HEK293 (cell line): ENCODE measurements around the gene ZNF708.

ENCODE experiments used
- CTCF ChIA-PET: fragments of 350-600 bp; formaldehyde crosslinking; extraction: SDS; loops from one replicate; lab custom pipeline; 2021; ENCODE audit warnings: antibody characterized with exemption; lab: Yijun Ruan, JAX
- POLR2A ChIA-PET: fragments of 300-600 bp; formaldehyde crosslinking; extraction: SDS; loops from one replicate; lab custom pipeline; 2020; ENCODE audit warnings: antibody characterized with exemption, inconsistent platforms; lab: Yijun Ruan, JAX
- H3K27ac ChIP-seq: fragments of 200-500 bp; sonication (Bioruptor generic); 2 replicates; pipeline ENCODE4 v1.5.1; 2014; ENCODE audit warnings: low read depth, low read length, control low read depth, inconsistent platforms; ENCODE audit errors: extremely low read depth
- H3K36me3 ChIP-seq, 2 experiments: fragments of 200-500 bp in 1 of 2; sonication (Bioruptor generic) in 1 of 2; 1 replicate in 1 of 2; 2 replicates in 1 of 2; pipeline ENCODE4 v1.5.1; 2014 to 2017; ENCODE audit warnings: inconsistent platforms in 2 of 2, low read length in 2 of 2; ENCODE audit not compliant: control insufficient read depth in 2 of 2, insufficient read depth in 1 of 2
- H3K4me1 ChIP-seq: fragments of 200-500 bp; sonication (Bioruptor generic); 2 replicates; pipeline ENCODE4 v1.5.1; 2014; ENCODE audit warnings: mild to moderate bottlenecking, low read length, inconsistent platforms; ENCODE audit not compliant: control insufficient read depth, insufficient read depth
- H3K4me3 ChIP-seq: 2 replicates; pipeline ENCODE4 v1.5.1; 2011; ENCODE audit warnings: low read depth, mild to moderate bottlenecking, control low read depth, low read length, moderate library complexity
- H3K9me3 ChIP-seq: fragments of 200-500 bp; sonication (Bioruptor generic); 2 replicates; pipeline ENCODE4 v1.5.1; 2014; ENCODE audit warnings: low read depth, low read length, inconsistent platforms; ENCODE audit not compliant: control insufficient read depth, insufficient read depth
- ATF2 ChIP-seq: fragments of 450-650 bp; formaldehyde crosslinking; IDR thresholded peaks from 2 replicates; pipeline ENCODE4 v1.5.1; 2016; ENCODE audit warnings: missing biosample characterization, missing genetic modification characterization, low read depth
- GLI4 ChIP-seq: fragments of 450-650 bp; formaldehyde crosslinking; IDR thresholded peaks from 2 replicates; pipeline ENCODE4 v1.5.1; 2016; ENCODE audit warnings: missing biosample characterization, missing genetic modification characterization
- HOXA7 ChIP-seq: sonication (generic); formaldehyde crosslinking; IDR thresholded peaks from 2 replicates; pipeline ENCODE4 v1.8.1; 2022; ENCODE audit warnings: missing genetic modification reagents, borderline replicate concordance
- KLF16 ChIP-seq: fragments of 450-650 bp; formaldehyde crosslinking; IDR thresholded peaks from 2 replicates; pipeline ENCODE4 v1.5.1; 2017; ENCODE audit warnings: missing biosample characterization, missing genetic modification characterization
- RBAK ChIP-seq: fragments of 450-650 bp; formaldehyde crosslinking; IDR thresholded peaks from 2 replicates; pipeline ENCODE4 v1.5.1; 2016; ENCODE audit warnings: missing biosample characterization, missing genetic modification characterization
- SALL2 ChIP-seq: fragments of 450-650 bp; formaldehyde crosslinking; IDR thresholded peaks from 2 replicates; pipeline ENCODE4 v1.5.0; 2017; ENCODE audit warnings: missing biosample characterization, mild to moderate bottlenecking, missing genetic modification characterization, borderline replicate concordance
- SCRT1 ChIP-seq: fragments of 450-650 bp; formaldehyde crosslinking; IDR thresholded peaks from 2 replicates; pipeline ENCODE4 v1.5.1; 2016; ENCODE audit warnings: missing biosample characterization, missing genetic modification characterization, borderline replicate concordance
- ZBTB17 ChIP-seq: fragments of 450-650 bp; formaldehyde crosslinking; IDR thresholded peaks from 2 replicates; pipeline ENCODE4 v1.5.1; 2016; ENCODE audit warnings: missing biosample characterization, missing genetic modification characterization
- ZBTB48 ChIP-seq: fragments of 450-650 bp; formaldehyde crosslinking; IDR thresholded peaks from 2 replicates; pipeline ENCODE4 v1.5.1; 2016; ENCODE audit warnings: missing biosample characterization, missing genetic modification characterization
- ZBTB7A ChIP-seq: fragments of 450-650 bp; formaldehyde crosslinking; IDR thresholded peaks from 2 replicates; pipeline ENCODE4 v1.5.1; 2016; ENCODE audit warnings: low read depth, missing biosample characterization, missing genetic modification characterization
- ZEB2 ChIP-seq: fragments of 450-650 bp; formaldehyde crosslinking; IDR thresholded peaks from 2 replicates; pipeline ENCODE4 v1.5.1; 2016; ENCODE audit warnings: missing biosample characterization, missing genetic modification characterization
- ZFP37 ChIP-seq: fragments of 450-650 bp; formaldehyde crosslinking; IDR thresholded peaks from 2 replicates; pipeline ENCODE4 v1.5.1; 2016; ENCODE audit warnings: missing biosample characterization, missing genetic modification characterization
- ZFP69B ChIP-seq: fragments of 450-650 bp; formaldehyde crosslinking; IDR thresholded peaks from 2 replicates; pipeline ENCODE4 v1.5.1; 2016; ENCODE audit warnings: missing biosample characterization, missing genetic modification characterization
- ZNF114 ChIP-seq: fragments of 450-650 bp; formaldehyde crosslinking; IDR thresholded peaks from 2 replicates; pipeline ENCODE4 v1.5.0; 2017; ENCODE audit warnings: missing biosample characterization, missing genetic modification characterization
- ZNF121 ChIP-seq: fragments of 450-650 bp; formaldehyde crosslinking; IDR thresholded peaks from 2 replicates; pipeline ENCODE4 v1.5.1; 2016; ENCODE audit warnings: missing biosample characterization, missing genetic modification characterization
- ZNF146 ChIP-seq: fragments of 450-650 bp; formaldehyde crosslinking; IDR thresholded peaks from 2 replicates; pipeline ENCODE4 v1.5.1; 2016; ENCODE audit warnings: missing biosample characterization, missing genetic modification characterization
- ZNF155 ChIP-seq: fragments of 450-650 bp; formaldehyde crosslinking; IDR thresholded peaks from 2 replicates; pipeline ENCODE4 v1.5.1; 2016; ENCODE audit warnings: missing biosample characterization, missing genetic modification characterization
- ZNF175 ChIP-seq: fragments of 450-650 bp; formaldehyde crosslinking; IDR thresholded peaks from 2 replicates; pipeline ENCODE4 v1.5.1; 2016; ENCODE audit warnings: missing biosample characterization, missing genetic modification characterization
- ZNF19 ChIP-seq: fragments of 450-650 bp; formaldehyde crosslinking; IDR thresholded peaks from 2 replicates; pipeline ENCODE4; 2016; ENCODE audit warnings: missing biosample characterization, missing genetic modification characterization, low read depth
- ZNF248 ChIP-seq: fragments of 450-650 bp; formaldehyde crosslinking; IDR thresholded peaks from 2 replicates; pipeline ENCODE4 v1.5.1; 2017; ENCODE audit warnings: missing biosample characterization, missing genetic modification characterization
- ZNF266 ChIP-seq: fragments of 450-650 bp; formaldehyde crosslinking; IDR thresholded peaks from 2 replicates; pipeline ENCODE4 v1.5.1; 2016; ENCODE audit warnings: missing biosample characterization, missing genetic modification characterization, low read depth
- ZNF324 ChIP-seq: fragments of 450-650 bp; formaldehyde crosslinking; IDR thresholded peaks from 2 replicates; pipeline ENCODE4 v1.5.1; 2016; ENCODE audit warnings: missing biosample characterization, missing genetic modification characterization
- ZNF366 ChIP-seq: fragments of 450-650 bp; formaldehyde crosslinking; conservative IDR thresholded peaks from 2 replicates; pipeline ENCODE4 v1.5.1; 2016; ENCODE audit warnings: missing biosample characterization, missing genetic modification characterization
- ZNF48 ChIP-seq: fragments of 450-650 bp; formaldehyde crosslinking; IDR thresholded peaks from 2 replicates; pipeline ENCODE4 v1.5.1; 2016; ENCODE audit warnings: missing biosample characterization, missing genetic modification characterization
- ZNF501 ChIP-seq: fragments of 450-650 bp; formaldehyde crosslinking; IDR thresholded peaks from 2 replicates; pipeline ENCODE4 v1.5.1; 2016; ENCODE audit warnings: missing biosample characterization, missing genetic modification characterization
- ZNF529 ChIP-seq: fragments of 450-650 bp; formaldehyde crosslinking; IDR thresholded peaks from 2 replicates; pipeline ENCODE4 v1.5.1; 2017; ENCODE audit warnings: missing genetic modification characterization, missing biosample characterization; ENCODE audit not compliant: insufficient replicate concordance
- ZNF585B ChIP-seq: fragments of 450-650 bp; formaldehyde crosslinking; IDR thresholded peaks from 2 replicates; pipeline ENCODE4 v1.5.1; 2016; ENCODE audit warnings: missing biosample characterization, missing genetic modification characterization
- ZNF658 ChIP-seq: fragments of 450-650 bp; formaldehyde crosslinking; IDR thresholded peaks from 2 replicates; pipeline ENCODE4; 2016; ENCODE audit warnings: missing biosample characterization, missing genetic modification characterization
- ZNF677 ChIP-seq: fragments of 450-650 bp; IDR thresholded peaks from 2 replicates; pipeline ENCODE4 v1.5.0; 2018; ENCODE audit warnings: missing biosample characterization, mild to moderate bottlenecking, missing genetic modification characterization, moderate library complexity
- ZNF768 ChIP-seq: fragments of 450-650 bp; formaldehyde crosslinking; IDR thresholded peaks from 2 replicates; pipeline ENCODE4 v1.5.1; 2018; ENCODE audit warnings: missing biosample characterization, mild to moderate bottlenecking, missing genetic modification characterization
- ZNF792 ChIP-seq: fragments of 450-650 bp; formaldehyde crosslinking; IDR thresholded peaks from 2 replicates; pipeline ENCODE4 v1.5.1; 2016; ENCODE audit warnings: missing biosample characterization, missing genetic modification characterization
- ZSCAN16 ChIP-seq: fragments of 450-650 bp; formaldehyde crosslinking; IDR thresholded peaks from 2 replicates; pipeline ENCODE4 v1.5.1; 2016; ENCODE audit warnings: missing biosample characterization, missing genetic modification characterization
- ZSCAN23 ChIP-seq: fragments of 450-650 bp; formaldehyde crosslinking; IDR thresholded peaks from 2 replicates; pipeline ENCODE4 v1.5.1; 2016; ENCODE audit warnings: missing biosample characterization, missing genetic modification characterization
- ZSCAN30 ChIP-seq: fragments of 450-650 bp; IDR thresholded peaks from 2 replicates; pipeline ENCODE4 v1.5.1; 2018; ENCODE audit warnings: missing biosample characterization, mild to moderate bottlenecking, missing genetic modification characterization, moderate library complexity
- TF ChIP-seq, protein P1 (sequence below): fragments of 450-650 bp; formaldehyde crosslinking; IDR thresholded peaks from 2 replicates; pipeline ENCODE4 v1.5.1; 2016; ENCODE audit warnings: missing biosample characterization, missing genetic modification characterization
- TF ChIP-seq, protein P2 (sequence below): fragments of 450-650 bp; formaldehyde crosslinking; IDR thresholded peaks from 2 replicates; pipeline ENCODE4 v1.5.1; 2016; ENCODE audit warnings: missing biosample characterization, missing genetic modification characterization

The ZNF708 gene

DNA sequence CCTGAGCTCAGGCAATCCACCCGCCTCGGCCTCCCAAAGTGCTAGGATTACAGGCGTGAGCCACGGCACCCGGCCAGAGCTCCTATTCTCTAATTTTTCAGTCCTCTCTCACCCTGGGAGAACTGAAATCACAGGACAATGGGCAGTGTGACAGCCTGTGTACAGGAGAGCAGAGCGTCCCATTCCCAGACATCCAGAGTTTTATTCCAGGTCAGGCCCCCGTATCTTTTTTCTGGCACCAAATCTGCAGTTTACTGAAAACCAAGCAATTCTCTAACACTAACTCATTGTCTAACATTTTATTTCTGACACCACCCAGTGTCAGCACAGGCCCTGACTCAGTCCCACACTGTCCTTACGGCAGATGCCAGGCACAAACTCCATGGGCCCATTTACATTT, 6.7 kb downstream of the ZNF708 start:
- H3K9me3 ChIP-seq = 0 out of 2 replicates have a peak, but pooled peaks cover 3% of the 10 kb centered on the region
- TF ChIP-seq ZNF175 (no peak), ZEB2 (tag by site-specific recombination) (no peak), ZNF19 (no peak), ZSCAN23 (tag by site-specific recombination) (no peak), SALL2 (tag by site-specific recombination) (no peak), SCRT1 (no peak), ATF2 (no peak), ZBTB7A (tag by site-specific recombination) (no peak), HOXA7 (CRISPR knock-in tag) (no peak), ZNF324 (tag by site-specific recombination) (no peak), ZNF768 (tag by site-specific recombination) (no peak), ZNF266 (tag by site-specific recombination) (no peak), ZBTB17 (tag by site-specific recombination) (no peak), GLI4 (no peak), ZNF658 (tag by site-specific recombination) (no peak), ZNF121 (tag by site-specific recombination) (no peak), ZNF501 (no peak), ZNF248 (tag by site-specific recombination) (no peak)
- TF ChIP-seq, all 188 proteins: peak for 0
- Histone ChIP-seq H3K36me3 (peaks cover 12 to 17% of the 10 kb centered on the region in 2 experiments; a peak in 2 of 3 replicates), H3K27ac (no peak overlapping the region), H3K4me1 (no peaks in the 10 kb centered on the region), H3K4me3 (no peak overlapping the region)
- ChIA-PET POLR2A (no interaction called here), CTCF (no interaction called here)

GRCh38 chr19:21321996-21322395, 7.2 kb downstream of the ZNF708 start:
- no peak overlapping the region for H3K27ac ChIP-seq
- no peak for TF ChIP-seq SCRT1
- no peak for TF ChIP-seq ZNF366 (tag by site-specific recombination)
- TF ChIP-seq KLF16 (tag by site-specific recombination) = no peak
- TF ChIP-seq, protein P1, sequence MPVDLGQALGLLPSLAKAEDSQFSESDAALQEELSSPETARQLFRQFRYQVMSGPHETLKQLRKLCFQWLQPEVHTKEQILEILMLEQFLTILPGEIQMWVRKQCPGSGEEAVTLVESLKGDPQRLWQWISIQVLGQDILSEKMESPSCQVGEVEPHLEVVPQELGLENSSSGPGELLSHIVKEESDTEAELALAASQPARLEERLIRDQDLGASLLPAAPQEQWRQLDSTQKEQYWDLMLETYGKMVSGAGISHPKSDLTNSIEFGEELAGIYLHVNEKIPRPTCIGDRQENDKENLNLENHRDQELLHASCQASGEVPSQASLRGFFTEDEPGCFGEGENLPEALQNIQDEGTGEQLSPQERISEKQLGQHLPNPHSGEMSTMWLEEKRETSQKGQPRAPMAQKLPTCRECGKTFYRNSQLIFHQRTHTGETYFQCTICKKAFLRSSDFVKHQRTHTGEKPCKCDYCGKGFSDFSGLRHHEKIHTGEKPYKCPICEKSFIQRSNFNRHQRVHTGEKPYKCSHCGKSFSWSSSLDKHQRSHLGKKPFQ = no peak
- TF ChIP-seq ZNF175 = no peak
- TF ChIP-seq ZNF529 (tag by site-specific recombination) = no peak
- TF ChIP-seq ZNF48 (tag by site-specific recombination) = no peak
- TF ChIP-seq, protein P2, sequence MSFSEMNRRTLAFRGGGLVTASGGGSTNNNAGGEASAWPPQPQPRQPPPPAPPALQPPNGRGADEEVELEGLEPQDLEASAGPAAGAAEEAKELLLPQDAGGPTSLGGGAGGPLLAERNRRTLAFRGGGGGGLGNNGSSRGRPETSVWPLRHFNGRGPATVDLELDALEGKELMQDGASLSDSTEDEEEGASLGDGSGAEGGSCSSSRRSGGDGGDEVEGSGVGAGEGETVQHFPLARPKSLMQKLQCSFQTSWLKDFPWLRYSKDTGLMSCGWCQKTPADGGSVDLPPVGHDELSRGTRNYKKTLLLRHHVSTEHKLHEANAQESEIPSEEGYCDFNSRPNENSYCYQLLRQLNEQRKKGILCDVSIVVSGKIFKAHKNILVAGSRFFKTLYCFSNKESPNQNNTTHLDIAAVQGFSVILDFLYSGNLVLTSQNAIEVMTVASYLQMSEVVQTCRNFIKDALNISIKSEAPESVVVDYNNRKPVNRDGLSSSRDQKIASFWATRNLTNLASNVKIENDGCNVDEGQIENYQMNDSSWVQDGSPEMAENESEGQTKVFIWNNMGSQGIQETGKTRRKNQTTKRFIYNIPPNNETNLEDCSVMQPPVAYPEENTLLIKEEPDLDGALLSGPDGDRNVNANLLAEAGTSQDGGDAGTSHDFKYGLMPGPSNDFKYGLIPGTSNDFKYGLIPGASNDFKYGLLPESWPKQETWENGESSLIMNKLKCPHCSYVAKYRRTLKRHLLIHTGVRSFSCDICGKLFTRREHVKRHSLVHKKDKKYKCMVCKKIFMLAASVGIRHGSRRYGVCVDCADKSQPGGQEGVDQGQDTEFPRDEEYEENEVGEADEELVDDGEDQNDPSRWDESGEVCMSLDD (tag by site-specific recombination) = no peak
- no peak for TF ChIP-seq ZBTB48 (tag by site-specific recombination)
- TF ChIP-seq RBAK (tag by site-specific recombination) = no peak
- TF ChIP-seq ZFP37 = no peak
- TF ChIP-seq ZNF585B (tag by site-specific recombination) = no peak
- no peak for TF ChIP-seq ZSCAN30 (tag by site-specific recombination)
- no peak for TF ChIP-seq ZNF114 (tag by site-specific recombination)
- TF ChIP-seq ZNF146 (tag by site-specific recombination) = no peak
- TF ChIP-seq ZFP69B (tag by site-specific recombination) = no peak
- no peak for TF ChIP-seq ZNF677 (tag by site-specific recombination)
- no peak for TF ChIP-seq ZNF792
- TF ChIP-seq ZSCAN16 (tag by site-specific recombination) = no peak
- no peak for TF ChIP-seq ZNF155
- TF ChIP-seq, all 188 proteins: peak for 0
- H3K4me1 ChIP-seq = no peaks in the 10 kb centered on the region
- 0 out of 2 replicates have a peak, but pooled peaks cover 3% of the 10 kb centered on the region for H3K9me3 ChIP-seq
- H3K4me3 ChIP-seq = no peak overlapping the region
- POLR2A ChIA-PET = no interaction called here
- H3K36me3 ChIP-seq = peaks cover 12 to 15% of the 10 kb centered on the region in 2 experiments; a peak in 2 of 3 replicates
- CTCF ChIA-PET = no interaction called here
